Measurements from ENCODE around the gene RAB3D.
"Not testable (repeated sequence)": the region's sequence is repeated elsewhere in the genome, so short reads cannot be mapped to it uniquely, and the experiment has no call there.

Gene RAB3D, protein sequence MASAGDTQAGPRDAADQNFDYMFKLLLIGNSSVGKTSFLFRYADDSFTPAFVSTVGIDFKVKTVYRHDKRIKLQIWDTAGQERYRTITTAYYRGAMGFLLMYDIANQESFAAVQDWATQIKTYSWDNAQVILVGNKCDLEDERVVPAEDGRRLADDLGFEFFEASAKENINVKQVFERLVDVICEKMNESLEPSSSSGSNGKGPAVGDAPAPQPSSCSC

DNA sequence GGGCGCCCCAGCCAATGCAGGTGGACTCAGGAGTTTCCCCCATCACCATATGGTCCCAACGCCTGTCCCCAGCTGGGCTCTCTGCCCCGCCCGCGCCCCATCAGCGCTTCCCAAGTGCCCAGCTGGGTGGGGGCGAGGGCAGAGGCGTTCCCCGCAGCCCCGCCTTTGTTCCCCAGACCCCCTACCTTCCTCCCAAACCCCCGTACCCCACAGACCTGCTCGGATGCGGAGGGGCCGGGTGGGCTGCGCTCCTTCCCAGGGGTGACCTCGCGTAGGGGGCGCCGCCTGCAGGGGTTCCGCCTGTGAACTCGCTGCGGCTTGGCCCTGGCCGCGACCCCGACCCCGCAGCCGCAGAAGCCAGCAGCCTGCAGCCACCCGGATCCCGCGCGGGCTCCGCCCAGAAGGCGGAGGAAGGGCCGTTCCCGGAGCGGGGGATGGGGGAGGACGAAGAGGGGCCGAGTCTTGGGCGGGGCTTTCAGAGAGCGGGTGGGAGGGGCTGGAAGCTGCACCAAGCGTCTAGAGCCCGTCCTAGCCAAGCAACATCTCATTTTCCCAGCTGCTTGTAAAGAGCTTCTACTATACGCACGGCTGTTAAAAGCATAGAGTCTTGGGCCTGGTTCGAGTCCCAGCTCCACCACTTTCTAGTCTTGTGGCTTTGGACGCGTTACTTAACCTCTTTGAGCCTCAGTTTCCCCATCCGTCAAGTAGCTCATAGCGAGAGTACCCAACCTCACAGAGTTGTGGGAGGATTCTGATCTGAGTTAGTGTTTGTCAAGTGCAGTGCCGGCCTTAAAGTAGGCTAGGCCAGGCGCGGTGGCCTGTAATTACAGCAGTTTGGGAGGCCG lies at the start of gene RAB3D:
RAB3D (minus strand) TSS at position 404 of the 845 bp plus-strand sequence. CDS start 2,258 bp downstream, outside the sequence.
- peak; percentile 54 to 85 (median 77) for DNase-seq (ENCODE audit: low read depth in 4 of 4, low spot score in 1 of 4)

DNA sequence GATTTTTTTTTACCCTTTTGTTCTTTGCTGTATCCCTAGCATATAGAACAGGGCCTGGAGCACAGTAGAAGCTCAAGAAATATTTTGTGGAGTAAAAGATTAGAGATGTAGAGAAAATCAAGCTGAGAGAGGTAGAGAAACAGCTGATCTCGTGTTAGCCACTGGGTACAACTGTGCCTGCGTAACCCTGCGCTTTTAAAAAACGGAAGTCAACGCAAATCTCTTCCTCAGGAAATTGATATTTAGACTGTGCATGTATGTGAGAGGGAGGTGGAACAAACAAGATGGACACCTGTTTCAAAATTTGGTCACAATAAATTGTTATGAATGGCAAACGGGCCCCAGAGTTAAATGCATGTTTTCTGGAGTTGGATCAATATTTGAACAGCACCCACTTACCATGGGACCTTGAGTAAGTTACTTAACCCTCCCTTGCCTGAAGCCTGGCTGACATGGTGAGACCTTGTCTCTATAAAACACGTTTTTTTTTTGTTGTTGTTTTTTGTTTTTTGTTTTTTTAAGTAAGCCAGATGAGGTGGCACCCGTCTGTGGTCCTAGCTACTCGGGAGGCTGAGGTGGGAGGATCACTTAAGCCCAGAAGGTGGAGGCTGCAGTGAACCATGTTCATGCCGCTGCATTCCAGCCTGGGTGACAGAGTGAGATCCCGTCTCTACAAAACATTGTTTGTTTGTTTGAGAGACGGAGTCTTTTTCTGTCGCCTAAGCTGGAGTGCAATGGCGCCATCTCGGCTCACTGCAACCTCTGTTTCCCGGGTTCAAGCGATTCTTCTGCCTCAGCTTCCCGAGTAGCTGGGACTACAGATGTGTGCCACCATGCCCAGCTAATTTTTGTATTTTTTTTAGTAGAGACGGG lies 47.9 kb upstream of the RAB3D start:
- no peak for DNase-seq (ENCODE audit: low read depth in 4 of 4, low spot score in 1 of 4)

DNA sequence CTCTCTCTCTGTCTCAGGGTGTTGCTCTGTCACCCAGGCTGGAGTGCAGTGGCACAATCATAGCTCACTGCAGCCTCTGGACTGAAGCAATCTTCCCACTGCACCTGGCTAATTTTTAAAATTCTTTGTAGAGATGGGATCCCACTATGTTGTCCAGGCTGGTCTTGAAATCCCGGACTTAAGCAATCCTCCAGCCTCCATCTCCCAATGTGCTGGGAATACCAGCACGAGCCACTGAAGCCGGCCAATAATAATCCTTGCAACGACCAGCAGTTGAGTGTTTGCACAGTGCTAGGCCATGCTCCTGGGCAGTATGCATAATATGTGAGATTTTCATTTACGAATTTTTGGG lies 45.3 kb upstream of the RAB3D start:
- no peak for DNase-seq (ENCODE audit: low read depth in 4 of 4, low spot score in 1 of 4)

DNA sequence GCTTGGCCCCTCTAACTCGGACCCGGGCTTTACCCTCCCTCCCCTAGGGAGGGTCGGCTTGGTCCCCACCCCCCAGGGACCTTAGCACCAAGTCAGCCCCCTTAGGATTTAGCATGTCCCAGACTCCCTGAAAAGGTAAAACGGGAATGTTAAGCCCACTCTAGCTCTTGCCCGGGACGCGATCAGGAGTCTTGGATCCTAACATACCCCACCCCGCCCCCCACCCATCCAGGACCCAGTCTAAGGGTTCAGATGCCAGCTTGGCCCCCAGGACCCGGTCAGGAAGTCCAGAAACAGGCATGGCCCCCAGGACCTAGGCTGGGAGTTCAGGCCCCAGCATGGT lies 44.2 kb upstream of the RAB3D start:
- no peak for DNase-seq (ENCODE audit: low read depth in 4 of 4, low spot score in 1 of 4)

DNA sequence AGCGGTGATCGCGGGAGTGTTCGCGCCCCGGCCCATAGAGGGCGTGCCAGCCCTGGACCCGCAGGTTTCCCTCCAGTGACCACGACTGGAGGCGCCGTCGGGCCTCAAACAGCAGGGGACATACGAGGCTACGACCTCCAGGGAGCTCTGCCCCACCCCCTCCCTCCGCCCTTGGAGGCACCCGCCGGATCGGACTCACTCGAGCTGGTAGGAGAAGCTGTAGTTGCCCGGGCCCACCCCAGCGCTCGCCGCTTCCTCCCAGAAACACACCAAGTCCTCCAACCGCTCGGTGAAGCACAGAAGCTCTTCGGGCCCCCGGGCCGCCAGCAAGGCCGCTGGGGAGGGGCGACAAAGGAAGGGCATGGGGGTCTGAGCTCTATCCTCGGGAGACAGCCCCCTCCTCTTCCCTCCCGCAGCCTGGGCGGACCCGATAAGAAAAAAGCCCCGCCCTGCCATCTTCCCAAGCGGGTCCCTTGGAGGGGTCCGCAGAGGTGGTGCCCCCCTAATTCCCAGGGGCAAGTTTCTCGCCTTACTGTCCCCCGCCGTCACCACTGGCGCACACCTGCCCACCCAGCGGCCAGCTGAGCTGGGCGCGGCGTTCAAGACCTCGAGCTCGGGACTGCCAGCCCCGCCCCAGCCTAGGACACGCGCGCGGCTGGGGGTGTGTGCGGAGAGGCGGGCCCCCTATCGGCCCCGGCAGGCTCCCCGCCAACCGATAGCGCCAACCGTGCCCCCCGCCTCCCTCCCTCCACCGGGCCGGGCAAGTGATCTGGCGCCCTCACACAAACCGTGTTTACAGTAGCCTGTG lies 43.6 kb upstream of the RAB3D start:
- DNase-seq (ENCODE audit: low read depth in 4 of 4, low spot score in 1 of 4), result no peak

DNA sequence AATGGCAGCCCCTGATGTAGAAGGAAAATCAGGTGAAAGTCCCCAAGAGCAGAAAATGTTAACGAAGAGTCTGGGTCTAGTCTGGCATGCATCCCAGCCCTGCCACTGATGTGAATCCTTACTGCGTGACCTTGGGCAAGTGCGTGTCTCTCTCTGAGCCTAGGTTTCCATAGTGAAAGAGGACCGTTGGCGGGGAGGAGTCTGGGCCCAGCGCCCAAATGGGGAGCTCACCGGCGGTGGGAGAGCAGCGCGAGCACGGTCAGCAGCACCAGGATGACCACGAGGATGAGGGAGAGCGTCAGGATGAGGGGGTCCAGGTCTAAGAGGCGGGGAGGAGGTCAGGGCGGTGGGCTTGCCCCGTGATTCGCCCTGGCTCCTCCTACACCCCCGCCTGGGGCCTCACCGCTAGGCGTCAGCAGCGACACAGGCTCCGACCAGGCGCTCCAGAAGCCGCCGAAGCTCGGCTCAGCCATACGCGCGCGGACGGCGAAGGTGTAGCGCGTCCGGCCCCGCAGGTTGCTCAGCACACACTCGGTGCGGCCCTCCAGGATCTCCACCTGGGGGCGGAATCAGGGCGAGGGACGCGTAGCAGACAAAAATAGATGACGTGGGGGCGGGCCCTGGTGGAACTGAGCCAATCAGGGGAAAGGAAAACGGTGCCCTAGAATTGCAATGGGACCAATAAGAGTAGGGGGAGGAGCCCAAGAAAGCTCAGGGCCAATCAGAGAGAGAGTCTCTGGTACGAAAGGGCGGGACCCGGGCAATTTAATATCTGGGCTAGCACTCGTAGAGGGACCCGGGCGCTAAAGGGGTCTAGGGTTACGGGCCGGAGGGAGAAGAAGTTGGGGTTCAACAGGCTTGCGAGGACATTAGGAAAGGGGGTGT lies 41.4 kb upstream of the RAB3D start:
- DNase-seq (ENCODE audit: low read depth in 4 of 4, low spot score in 1 of 4), result peak; percentile 73 to 97 (median 83)

DNA sequence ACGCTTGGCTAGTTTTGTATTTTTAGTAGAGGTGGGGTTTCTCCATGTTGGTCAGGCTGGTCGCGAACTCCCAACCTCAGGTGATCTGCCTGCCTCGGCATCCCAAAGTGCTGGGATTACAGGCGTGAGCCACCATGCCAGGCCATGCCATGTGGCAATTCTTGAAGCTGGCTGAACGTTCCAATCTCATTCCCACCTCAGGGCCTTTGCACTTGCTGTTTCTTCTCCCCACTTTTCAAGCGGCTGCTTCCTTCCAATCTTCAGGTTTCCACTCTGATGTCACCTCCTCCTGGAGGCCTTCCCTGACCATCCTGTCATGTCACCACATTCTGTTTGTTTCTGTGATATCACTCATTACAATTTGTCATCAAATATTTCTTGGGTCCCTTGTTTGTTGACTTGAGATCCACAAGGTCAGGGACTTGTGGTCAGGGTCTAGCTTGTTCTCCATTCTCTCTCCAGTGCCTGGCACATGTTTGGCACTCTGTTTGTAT lies 40.4 kb upstream of the RAB3D start:
- no peak for DNase-seq (ENCODE audit: low read depth in 4 of 4, low spot score in 1 of 4)

DNA sequence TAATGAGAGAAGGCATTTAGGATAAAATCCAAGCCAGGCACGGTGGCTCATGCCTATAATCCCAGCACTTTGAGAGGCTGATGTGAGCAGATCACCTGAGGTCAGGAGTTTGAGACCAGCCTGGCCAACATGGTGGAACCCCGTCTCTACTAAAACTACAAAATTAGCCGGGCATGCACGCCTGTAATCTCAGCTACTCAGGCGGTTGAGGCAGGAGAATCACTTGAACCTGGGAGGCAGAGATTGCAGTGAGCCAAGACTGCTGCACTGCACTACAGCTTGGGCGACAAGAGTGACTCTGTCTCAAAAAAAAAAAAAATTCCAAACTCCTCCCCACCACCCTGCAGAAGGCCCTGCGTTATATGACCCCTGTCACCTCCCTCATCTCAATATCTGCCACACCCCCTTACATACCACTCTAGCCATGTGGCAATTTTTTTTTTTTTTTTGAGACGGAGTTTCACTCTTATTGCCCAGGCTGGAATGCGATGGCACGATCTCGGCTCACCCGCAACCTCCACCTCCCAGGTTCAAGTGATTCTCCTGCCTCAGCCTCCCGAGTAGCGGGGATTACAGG lies 39.9 kb upstream of the RAB3D start:
- not testable (repeated sequence) for DNase-seq (ENCODE audit: low read depth in 4 of 4, low spot score in 1 of 4)

DNA sequence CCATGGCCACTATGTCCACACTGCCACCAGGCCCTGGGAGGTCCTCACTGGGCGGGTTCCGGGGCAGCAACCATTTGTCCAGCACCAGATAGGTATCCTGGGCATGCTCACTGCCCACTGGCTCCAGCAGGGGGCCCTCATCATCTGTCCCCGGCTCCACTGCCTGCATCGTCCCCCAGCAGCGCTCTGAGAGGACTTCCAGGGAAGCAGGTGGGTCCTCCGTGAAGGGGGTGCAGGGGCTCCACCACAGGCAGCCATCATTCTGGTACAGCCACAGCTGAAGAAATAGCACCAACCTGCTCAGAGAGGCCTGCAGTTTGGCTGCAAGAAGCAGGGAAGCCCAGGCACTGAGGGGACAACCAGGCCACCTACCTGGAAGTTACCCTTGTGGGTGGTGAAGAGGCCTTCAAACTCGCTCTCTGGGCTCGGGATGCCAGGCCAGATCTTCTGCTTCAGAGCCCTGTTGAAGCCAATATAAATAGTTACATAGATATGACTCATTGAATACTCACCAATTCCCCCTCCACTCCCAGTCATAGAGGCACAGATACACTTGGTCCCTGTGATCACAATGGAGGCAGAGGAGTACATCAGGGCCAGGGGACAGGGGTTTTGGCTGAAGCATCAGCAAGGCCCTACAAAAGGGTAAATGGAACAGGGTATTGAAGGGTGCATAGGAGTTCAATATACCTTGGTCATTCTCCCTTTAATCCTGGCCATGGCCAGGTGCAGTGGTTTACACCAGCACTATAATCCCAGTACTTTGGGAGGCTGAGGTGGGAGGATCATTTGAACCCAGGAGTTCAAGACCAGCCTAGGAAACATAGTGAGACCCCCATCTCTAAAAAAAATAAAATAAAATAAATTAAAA lies 39.1 kb upstream of the RAB3D start:
- no peak for DNase-seq (ENCODE audit: low read depth in 4 of 4, low spot score in 1 of 4)

DNA sequence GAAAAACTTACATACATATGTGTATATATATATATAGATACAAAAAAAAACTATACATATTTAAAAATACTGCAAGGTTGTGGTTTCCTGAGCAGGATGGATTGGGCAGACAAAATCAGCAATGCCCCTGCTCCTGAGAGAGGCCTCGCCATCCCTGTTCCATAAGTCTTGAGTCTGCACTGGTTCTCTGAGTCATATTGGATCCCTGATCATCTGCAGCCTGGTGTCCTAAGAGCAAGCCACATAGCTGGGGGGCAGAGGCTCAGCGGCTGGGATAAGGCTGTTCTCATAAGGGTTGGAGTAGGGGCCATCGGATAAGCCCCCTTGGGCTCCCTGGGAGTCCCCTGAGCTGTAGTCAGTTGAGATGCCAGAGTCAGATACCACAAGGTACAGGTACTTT lies 38.3 kb upstream of the RAB3D start:
- DNase-seq (ENCODE audit: low read depth in 4 of 4, low spot score in 1 of 4), result no peak

DNA sequence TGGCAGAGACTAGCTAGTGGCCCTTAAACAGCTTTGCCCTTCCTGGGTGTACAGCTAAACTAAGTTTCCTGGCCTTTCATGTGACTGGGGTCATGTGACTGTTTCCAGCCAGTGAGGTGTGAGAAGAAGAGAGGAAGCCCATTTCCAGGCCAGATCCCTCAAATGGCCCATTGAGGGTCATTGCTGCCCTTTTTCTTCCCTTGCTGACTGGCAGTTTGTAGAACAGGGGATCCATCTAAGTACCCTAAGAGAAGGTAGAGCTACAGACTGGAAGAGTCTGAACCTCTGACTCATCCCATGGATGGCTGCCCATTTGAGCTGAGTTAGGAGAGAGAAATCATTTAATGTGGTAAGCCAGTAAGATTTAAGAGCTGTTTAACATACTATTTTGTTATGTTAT lies 37.8 kb upstream of the RAB3D start:
- DNase-seq (ENCODE audit: low read depth in 4 of 4, low spot score in 1 of 4), result no peak

DNA sequence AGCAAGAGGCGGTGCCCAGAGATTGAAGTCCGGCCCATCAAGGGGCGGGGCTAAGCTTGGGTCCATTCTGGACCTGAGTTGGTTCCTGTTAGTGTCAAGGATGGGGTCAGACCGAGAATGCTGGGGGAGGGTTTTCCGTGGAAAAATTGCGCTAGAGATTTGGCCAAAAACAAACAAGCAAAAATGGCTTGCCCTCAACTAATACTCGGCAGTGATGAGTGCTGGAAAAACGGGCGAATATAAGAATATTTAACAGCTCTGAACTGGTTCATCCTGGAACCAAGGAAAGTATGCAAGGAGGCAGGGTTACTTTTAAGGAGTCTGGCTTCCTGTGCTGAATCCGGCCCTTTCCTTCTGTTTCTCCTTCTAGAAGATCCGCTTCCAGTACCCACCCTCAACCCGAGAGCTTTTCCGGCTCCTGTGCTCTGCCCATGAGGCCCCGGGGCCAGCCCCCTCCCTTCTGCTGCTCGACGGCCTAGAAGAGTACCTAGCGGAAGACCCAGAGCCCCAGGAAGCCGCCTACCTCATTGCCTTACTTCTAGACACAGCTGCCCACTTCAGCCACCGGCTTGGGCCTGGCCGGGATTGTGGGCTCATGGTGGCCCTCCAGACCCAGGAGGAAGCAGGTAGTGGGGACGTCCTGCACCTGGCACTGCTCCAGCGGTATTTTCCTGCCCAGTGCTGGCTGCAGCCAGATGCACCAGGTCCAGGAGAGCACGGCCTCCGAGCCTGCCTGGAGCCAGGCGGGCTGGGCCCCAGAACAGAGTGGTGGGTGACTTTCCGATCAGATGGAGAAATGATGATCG lies 35.9 kb upstream of the RAB3D start:
- DNase-seq (ENCODE audit: low read depth in 4 of 4, low spot score in 1 of 4), result peak in 2 of 4 experiments; percentile 40 to 61

DNA sequence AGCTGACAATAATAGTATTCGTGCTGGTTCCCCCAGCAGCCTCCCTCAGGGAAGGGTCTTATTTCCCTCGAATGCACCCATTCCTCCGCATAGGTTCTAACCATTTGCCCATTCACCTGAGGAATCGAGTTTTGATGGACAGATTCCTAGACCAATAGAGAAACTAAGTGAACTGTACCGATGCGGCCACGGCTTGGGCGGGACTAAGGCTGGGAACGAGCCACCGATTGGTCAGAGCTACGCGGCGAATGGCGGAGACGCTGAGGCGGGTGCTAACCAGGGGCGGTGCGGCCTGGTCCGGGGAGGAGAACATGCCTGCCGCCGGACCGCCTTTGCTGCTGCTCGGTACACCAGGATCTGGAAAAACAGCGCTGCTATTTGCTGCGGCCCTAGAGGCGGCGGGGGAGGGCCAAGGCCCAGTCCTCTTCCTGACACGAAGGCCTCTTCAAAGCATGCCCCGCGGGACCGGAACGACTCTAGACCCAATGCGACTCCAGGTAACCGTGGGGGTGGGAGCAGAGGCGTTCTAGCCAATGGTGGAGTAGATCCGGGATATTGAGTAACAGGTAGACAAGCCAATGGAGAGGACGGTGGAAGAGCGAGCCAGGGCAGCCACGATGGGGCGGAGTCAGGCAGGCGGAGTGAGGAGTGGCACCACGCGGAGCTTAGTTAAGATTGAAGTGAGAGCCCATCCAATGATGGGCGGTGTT lies 35.1 kb upstream of the RAB3D start, which contains the start of gene SWSAP1:
SWSAP1 (plus strand) TSS at position 234 of the 710 bp plus-strand sequence; CDS start at position 249, 15 bp downstream.
- DNase-seq (ENCODE audit: low read depth in 4 of 4, low spot score in 1 of 4), result peak; percentile 85 to 94 (median 92)

DNA sequence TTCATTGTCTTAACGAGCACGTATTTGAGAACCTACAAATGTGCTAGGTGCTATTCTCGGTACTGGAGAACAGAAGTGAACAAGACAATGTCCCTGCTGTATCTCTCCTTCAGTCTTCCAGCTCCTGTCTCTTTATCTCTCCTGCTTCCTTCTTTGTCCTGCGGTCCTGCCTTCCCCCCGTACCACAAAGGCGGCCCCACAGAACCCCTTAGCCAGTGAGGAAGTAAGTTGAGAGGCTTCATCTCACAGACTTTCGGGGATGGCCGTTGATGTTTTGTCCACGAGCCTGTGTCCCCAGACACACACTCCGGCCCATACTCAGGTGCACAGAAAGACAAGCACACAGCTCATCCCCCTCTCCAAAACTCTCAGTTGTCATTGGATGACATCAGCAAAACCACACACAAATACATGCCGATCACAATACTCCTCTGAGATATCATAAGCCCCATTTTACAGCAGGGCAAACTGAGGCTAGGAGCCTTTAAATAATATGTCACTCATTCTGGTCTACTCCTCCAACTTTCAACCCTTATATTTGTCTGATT lies 34.5 kb upstream of the RAB3D start:
- DNase-seq (ENCODE audit: low read depth in 4 of 4, low spot score in 1 of 4), result no peak

DNA sequence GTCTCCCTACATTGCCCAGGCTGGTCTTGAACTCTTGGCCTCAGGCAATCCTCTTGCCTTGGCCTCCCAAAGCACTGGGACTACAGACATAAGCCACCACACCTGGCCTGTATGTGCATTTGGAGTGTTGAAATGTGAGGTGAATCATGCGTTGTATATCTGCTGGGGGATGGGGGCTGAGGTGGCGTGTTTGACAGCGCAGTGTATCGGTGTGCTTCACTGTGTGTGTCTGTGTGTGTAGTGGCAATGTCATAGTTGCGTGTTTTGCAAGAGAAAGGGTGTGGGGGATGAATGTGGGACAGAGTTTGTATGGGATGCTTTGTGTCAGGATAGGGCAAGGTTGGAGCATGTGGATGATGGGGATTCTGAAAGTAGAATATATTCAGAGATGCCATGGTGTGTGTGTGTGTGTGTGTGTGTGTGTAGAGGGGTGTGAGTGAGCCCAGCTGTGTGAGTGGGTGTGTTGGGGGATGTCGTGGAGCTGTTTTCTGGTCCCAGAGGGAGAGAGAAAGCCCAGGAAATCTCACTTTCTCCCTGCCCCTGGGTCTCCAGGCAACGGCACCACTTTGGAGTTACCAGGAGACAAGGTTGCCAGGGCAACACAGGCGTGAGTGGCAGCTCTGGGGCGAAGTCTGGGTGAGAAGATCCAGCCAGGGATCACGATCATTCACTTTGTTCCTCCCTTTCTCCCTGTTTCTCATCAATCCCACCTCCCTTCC lies 33.9 kb upstream of the RAB3D start:
- no peak for DNase-seq (ENCODE audit: low read depth in 4 of 4, low spot score in 1 of 4)

DNA sequence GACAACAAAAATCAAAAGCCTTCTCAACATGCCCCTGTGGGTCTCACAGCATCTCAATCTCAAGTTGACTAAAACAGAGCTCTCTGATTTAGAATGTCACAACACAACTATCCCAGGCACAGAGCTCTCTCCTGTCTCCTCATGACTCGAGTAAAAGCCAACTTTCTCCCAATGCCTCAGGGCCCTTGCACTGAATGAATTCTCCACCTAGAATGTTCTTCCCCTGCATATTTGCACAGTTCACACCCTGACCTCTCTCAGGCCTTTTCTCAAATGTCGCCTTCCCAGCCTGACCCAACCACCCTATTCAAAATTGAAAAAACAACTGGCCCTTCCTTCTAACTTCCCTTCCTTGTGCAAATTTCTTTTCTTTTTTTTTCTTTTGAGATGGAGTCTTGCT lies 31.3 kb upstream of the RAB3D start:
- DNase-seq (ENCODE audit: low read depth in 4 of 4, low spot score in 1 of 4), result no peak
